A673 (cell line): ENCODE results near the gene MYH3. TPM values are rescaled to one million over a fixed set of nuclear protein-coding genes. Genes with fewer than 3 reads are reported as not detected.

ENCODE experiments used
- BruUV-seq: library from RNA; stranded (reverse); fragments of 400-500 nt; replicated peaks from 2 replicates; lab custom pipeline; 2021; lab: Mats Ljungman, UMichigan
- CTCF ChIA-PET: fragments of 300-600 bp; sonication (Branson Sonifier 250); formaldehyde crosslinking; loops from one replicate; lab custom pipeline; 2022; ENCODE audit warnings: antibody characterized with exemption; lab: Charles Lee
- POLR2A ChIA-PET: fragments of 300-600 bp; sonication (Branson Sonifier 250); formaldehyde crosslinking; loops from one replicate; lab custom pipeline; 2022; ENCODE audit warnings: antibody characterized with exemption; ENCODE audit not compliant: low non-redundant PET; lab: Charles Lee
- DNase-seq: peaks from one replicate; pipeline ENCODE4 v3.0.0-alpha.2; 2015; ENCODE audit warnings: low spot score
- H3K27ac ChIP-seq: fragments of 200-600 bp; sonication (generic); 2 replicates; pipeline ENCODE4 v1.5.1; 2016; ENCODE audit warnings: mixed run types, low read depth, mild to moderate bottlenecking, mixed read lengths, antibody characterized with exemption, low read length; ENCODE audit not compliant: poor library complexity, severe bottlenecking
- H3K27me3 ChIP-seq: fragments of 200-600 bp; sonication (generic); replicated peaks from 2 replicates; pipeline ENCODE4 v1.6.1; 2017; ENCODE audit warnings: mixed run types, low read depth, mild to moderate bottlenecking, mixed read lengths, antibody characterized with exemption, low read length; ENCODE audit not compliant: insufficient read depth, poor library complexity
- H3K36me3 ChIP-seq: fragments of 200-600 bp; sonication (generic); 2 replicates; pipeline ENCODE4 v1.6.1; 2016; ENCODE audit warnings: mixed run types, mild to moderate bottlenecking, mixed read lengths, antibody characterized with exemption, low read length; ENCODE audit not compliant: insufficient read depth, poor library complexity, severe bottlenecking
- H3K4me1 ChIP-seq: fragments of 200-600 bp; sonication (generic); 2 replicates; pipeline ENCODE4 v1.6.1; 2017; ENCODE audit warnings: mixed run types, mild to moderate bottlenecking, mixed read lengths, antibody characterized with exemption, low read length; ENCODE audit not compliant: insufficient read depth, poor library complexity, severe bottlenecking
- H3K4me3 ChIP-seq: fragments of 200-600 bp; sonication (generic); 2 replicates; pipeline ENCODE4 v1.5.1; 2016; ENCODE audit warnings: low read depth, mixed run types, mild to moderate bottlenecking, mixed read lengths, low read length; ENCODE audit not compliant: poor library complexity, severe bottlenecking
- H3K9me3 ChIP-seq: fragments of 200-600 bp; sonication (generic); 2 replicates; pipeline ENCODE4 v1.6.1; 2016; ENCODE audit warnings: mixed run types, low read depth, mild to moderate bottlenecking, mixed read lengths, antibody characterized with exemption, low read length; ENCODE audit not compliant: poor library complexity, severe bottlenecking
- EZH2 ChIP-seq: fragments of 200-600 bp; sonication (generic); IDR thresholded peaks from 2 replicates; pipeline ENCODE4 v1.6.1; 2017; ENCODE audit warnings: borderline replicate concordance, low read depth, mild to moderate bottlenecking, mixed read lengths, antibody characterized with exemption, low read length; ENCODE audit not compliant: poor library complexity, severe bottlenecking
- intact Hi-C: fragments of 100-400 bp; cut with micrococcal nuclease; formaldehyde crosslinking; loops from one replicate; pipeline ENCODE4 v1.10.0; 2022; ENCODE audit not compliant: unreplicated experiment
- total RNA-seq: library from RNA; stranded (reverse); gene quantifications from 2 replicates; pipeline ENCODE4 v1.2.3, GENCODE V29; 2021
- TF ChIP-seq, protein P1 (sequence below): fragments of 300-800, 200-600 bp; sonication (generic); conservative IDR thresholded peaks from 2 replicates; pipeline ENCODE4 v1.5.1; 2017; ENCODE audit warnings: low read depth, mild to moderate bottlenecking, antibody characterized with exemption, low read length, moderate library complexity, mixed read lengths

Gene MYH3
- total RNA-seq, 1 experiment from 2014 or later, result 3.2 TPM

DNA sequence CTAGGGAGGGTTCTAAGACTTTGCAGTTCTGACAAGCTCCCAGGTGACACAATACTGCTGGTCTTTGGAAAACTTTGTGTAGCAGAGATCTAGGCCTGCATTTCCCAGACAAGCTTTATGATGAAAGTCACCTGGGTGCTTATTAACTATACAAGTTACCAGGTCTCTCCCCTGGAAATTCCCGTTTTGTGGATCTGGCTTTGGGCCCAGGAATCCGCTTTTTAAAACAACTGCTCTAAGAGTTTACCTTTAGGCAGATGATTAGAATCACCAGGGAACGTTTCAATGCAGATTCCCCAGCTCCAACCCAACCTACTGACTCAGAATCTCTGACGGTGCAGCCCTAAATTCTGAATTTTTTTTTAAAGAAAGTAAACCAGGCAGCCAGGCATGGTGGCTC is 36.3 kb downstream of the MYH3 start:
- intact Hi-C loops, result no loop called here
- no peak for TF ChIP-seq EZH2
- TF ChIP-seq, protein P1, sequence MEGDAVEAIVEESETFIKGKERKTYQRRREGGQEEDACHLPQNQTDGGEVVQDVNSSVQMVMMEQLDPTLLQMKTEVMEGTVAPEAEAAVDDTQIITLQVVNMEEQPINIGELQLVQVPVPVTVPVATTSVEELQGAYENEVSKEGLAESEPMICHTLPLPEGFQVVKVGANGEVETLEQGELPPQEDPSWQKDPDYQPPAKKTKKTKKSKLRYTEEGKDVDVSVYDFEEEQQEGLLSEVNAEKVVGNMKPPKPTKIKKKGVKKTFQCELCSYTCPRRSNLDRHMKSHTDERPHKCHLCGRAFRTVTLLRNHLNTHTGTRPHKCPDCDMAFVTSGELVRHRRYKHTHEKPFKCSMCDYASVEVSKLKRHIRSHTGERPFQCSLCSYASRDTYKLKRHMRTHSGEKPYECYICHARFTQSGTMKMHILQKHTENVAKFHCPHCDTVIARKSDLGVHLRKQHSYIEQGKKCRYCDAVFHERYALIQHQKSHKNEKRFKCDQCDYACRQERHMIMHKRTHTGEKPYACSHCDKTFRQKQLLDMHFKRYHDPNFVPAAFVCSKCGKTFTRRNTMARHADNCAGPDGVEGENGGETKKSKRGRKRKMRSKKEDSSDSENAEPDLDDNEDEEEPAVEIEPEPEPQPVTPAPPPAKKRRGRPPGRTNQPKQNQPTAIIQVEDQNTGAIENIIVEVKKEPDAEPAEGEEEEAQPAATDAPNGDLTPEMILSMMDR, result no peak
- no peaks in the 10 kb centered on the region for H3K4me1 ChIP-seq
- BruUV-seq, result no TSS peak
- H3K4me3 ChIP-seq, result no peak overlapping the region
- H3K27me3 ChIP-seq, result no peaks in the 10 kb centered on the region
- CTCF ChIA-PET, result no interaction called here
- H3K36me3 ChIP-seq, result no peaks in the 10 kb centered on the region
- DNase-seq, result no peak
- H3K27ac ChIP-seq, result no peak overlapping the region
- POLR2A ChIA-PET, result no interaction called here
- H3K9me3 ChIP-seq, result no peaks in the 10 kb centered on the region

DNA sequence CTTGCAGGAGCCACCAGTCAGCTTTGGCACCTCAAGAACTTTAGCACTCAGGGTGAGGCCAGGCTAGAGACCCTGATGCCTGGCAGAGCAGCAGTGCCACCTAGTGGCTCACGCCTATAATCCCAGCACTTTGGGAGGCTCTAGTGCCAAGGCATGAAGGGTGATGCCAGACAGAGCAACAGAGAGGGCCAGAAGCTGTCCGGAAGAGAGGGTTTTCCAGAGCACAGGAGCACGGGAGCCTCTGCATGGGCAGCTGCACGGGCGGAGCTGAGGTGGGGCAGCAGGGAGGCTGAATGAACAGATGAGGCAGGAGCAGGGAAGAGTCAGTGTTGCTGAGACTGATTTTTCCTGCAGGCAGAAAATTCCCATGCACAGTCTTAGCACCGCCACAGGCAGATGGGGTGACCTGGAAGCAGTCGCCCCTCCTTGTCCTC is 38.9 kb downstream of the MYH3 start:
- no TSS peak for BruUV-seq
- H3K4me3 ChIP-seq, result no peak overlapping the region
- no peak overlapping the region for H3K27ac ChIP-seq
- peak; percentile 85 for DNase-seq
- ChIA-PET CTCF (interaction anchor here (0.5 to 1.6 kb wide), 10 partner anchors 8 to 713 kb away, joined by 3 to 10 read pairs (median 4); no protein-coding TSS in a partner anchor), POLR2A (no interaction called here)
- no peaks in the 10 kb centered on the region for H3K4me1 ChIP-seq
- no peak for TF ChIP-seq EZH2
- TF ChIP-seq, protein P1, result peak; percentile 93
- intact Hi-C loops, result no loop called here
- H3K36me3 ChIP-seq, result no peaks in the 10 kb centered on the region
- no peaks in the 10 kb centered on the region for H3K9me3 ChIP-seq
- no peaks in the 10 kb centered on the region for H3K27me3 ChIP-seq

DNA sequence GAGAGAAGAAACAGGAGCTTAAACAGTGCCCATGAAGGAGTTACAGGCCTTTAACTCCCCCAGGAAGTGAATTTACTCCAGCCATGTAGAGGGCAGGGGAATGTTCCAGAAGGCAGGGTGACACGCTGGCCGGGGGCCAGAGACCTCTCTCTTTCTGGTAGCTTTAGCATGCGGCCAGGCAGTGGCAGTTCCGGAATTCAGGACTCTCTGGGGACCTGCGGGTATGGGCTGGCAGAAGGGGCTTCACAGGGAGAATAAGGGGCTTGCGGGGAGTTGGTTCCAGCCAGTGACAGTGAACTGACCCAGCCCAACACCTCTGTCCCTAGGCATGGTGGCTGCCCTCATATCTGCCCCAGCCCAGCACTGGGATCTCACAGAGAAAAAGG is 40.0 kb downstream of the MYH3 start:
- intact Hi-C loops, result loop anchor here (2.0 kb wide), 1 partner anchor 692 kb away; no protein-coding TSS in a partner anchor
- CTCF ChIA-PET, result interaction anchor here (0.6 to 1.4 kb wide), 2 partner anchors 9 to 1364 kb away, joined by 4 to 5 read pairs; no protein-coding TSS in a partner anchor
- TF ChIP-seq, protein P1, result no peak
- TF ChIP-seq EZH2, result no peak

More for the DNA sequence above, 40.0 kb downstream of the MYH3 start:
- H3K4me1 ChIP-seq, result no peaks in the 10 kb centered on the region
- no peak for DNase-seq
- no peak overlapping the region for H3K27ac ChIP-seq
- no peak overlapping the region for H3K4me3 ChIP-seq
- H3K36me3 ChIP-seq, result no peaks in the 10 kb centered on the region
- POLR2A ChIA-PET, result interaction anchor here (0.7 kb wide), 1 partner anchor 37 kb away, joined by 5 read pairs; no protein-coding TSS in a partner anchor
- no TSS peak for BruUV-seq
- no peaks in the 10 kb centered on the region for H3K9me3 ChIP-seq
- H3K27me3 ChIP-seq, result no peaks in the 10 kb centered on the region
